GM18502 (cell line): Measurements from ENCODE around the gene GPHN.
A peak's percentile ranks its signal among the peaks of the same experiment; 100 is the strongest.

ENCODE experiments used
- ATAC-seq: cut with Tn5 transposase; IDR thresholded peaks from one replicate; pipeline ENCODE4 v1.9.1; 2021; ENCODE audit warnings: mild to moderate bottlenecking; ENCODE audit not compliant: unreplicated experiment, poor library complexity

GPHN gene

DNA sequence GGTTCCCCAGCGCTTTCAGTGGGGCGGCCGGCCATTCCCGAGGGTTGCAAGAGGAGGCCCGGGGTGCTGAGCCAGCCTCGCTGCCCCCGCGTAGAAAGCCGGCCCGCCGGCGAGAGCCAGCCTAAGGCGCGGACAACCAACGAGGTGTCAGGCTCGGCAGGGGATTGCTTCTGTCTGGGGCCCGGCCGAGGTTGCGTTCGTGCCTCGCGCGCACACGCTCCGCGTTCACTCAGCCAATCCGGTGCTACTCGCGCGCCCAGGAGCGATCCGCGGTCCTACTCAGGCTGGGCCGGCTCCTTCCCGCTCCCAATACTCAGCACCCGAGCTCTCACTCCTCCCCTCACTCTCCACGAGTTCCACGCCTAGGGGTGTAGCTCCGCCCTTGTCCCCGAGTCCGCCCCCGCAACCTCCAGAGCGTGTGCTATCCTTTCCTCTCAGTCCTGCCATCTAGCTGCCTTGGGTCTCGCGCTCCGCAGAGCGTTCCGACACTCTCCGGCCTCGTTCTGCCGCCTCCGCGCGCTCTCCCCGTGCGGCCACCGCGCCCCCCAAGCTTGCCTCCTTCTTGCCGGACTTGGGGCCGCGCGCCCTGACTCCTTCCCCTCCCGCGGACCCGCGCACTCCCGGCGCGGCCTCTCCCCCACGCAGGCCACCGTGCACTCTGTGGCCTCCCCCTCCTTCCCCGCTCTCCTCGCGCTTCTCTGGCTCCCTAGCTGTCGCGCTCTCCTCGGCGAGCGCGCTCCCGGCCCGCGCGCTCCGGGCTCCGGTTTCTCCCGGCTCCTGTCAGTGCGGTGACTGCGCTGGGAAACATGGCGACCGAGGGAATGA is at the start of gene GPHN:
Gene GPHN, plus strand, starts transcription at position 426 of the 825 bp plus-strand sequence.
- peak; percentile 87 for ATAC-seq

DNA sequence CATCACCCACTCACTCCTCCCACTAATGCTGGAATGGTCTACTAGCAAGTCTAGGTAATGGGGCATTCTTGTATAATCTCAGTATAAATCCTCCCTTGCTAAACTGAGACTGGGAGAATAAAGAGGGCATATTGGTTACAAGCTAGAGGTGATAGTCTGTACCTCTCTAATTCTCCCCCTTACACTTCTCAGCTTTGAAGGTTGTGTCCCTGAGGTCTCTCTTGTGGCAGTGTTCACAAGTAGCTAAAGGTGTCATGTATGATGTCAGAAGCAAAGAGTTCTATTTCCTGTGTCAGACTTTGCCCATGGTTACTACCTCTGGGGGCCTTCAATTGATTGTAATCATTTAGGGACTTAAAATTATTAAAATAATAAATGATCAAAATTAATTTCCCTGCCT is 48.3 kb upstream of the GPHN start:
- no peak for ATAC-seq

DNA sequence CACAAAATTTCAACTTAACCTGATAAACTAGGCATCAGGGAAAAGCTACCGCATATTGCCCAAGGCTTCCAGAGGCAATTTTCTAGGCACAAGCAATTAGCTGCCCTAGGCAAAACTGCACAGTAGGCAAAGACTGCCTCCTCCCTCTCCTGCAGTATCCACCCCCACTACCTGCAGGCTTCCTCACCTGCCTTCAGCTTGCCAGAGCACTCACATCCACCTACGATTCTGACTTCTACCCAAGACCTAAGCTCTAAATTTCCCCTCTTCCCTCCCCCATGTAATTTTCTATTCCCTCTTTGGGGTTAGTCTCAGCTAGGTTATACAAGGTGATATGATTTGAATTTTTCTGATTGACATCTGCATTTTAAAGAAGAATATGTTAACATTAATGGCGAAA is 43.7 kb upstream of the GPHN start:
- no peak for ATAC-seq

DNA sequence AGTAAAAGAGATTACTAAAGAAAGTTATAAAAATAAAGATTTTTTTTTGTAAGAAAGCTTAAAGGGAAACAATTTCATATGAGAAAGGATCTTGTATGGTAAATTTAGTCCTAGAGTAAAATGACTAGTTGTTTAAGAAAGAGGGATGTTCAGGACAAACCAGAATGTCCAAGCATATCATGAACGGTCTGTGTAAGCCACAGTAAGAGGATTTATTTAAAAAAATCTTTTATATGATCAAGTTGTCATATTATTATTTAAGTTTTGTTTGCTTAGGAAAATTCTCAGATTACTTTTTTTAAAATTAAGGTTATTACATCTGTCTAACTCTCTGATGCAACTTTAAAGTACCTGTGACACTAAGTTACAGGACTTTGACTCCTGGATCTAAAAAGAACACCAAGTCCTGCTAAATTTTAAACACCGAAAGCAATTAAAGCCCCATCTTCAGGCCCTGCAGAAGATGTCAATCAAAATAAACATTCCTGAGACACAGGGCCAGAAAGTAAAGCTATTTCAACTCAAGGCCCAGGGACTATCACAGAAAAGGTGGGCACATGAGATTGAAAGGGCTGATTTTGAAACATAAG is 39.1 kb upstream of the GPHN start:
- ATAC-seq: no peak

DNA sequence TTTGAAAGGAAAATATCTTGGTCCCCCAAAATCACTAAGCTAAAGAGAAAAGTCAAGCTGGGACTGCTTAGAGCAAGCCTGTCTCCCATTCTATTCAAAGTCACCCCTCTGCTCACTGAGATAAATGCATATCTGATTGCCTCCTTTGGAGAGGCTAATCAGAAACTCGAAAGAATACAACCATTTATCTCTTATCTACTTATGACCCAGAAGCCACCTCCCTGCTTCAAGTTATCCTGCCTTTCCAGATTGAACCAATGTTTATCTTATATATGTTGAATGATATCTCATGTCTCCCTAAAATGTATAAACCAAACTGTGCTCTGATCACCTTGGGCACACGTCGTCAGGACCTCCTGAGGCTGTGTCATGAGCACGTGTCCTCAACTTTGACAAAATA is 36.4 kb upstream of the GPHN start:
- ATAC-seq: no peak

DNA sequence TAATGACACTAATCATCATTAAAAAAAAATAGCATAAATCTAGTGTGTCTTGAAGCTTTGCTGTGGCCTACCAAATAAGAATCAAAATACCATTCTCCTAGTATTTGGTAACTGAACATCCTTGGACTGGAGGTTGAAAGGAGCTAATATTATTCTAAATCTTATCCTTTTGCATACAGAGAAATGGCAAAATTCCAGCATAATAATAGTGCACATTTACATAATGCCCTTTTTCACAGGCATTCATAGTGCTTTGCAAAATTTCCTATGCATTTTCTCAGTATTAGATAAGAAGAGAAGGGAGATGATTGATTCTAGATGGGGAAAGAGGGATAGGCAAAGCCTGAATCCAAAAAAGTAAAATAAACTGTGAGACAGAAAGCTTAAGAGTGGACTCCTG is 35.7 kb upstream of the GPHN start:
- no peak for ATAC-seq

DNA sequence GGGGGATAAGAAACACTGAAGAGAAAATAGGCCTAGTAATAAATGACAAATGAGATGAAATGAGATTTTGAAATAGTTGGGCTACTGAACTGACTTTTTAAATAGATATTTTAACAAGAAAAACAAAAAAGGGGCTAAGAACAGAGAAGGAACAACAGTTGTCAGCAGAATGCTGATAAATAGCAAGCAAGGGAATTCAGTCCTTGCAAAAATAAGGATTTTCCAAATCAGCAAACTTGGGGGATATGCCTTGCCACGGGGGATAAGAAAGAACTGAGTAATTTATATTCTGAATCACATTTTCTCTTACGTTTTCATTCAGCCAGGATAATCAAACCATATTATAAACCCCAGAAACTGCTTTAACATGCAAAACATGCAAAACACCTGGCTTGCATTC is 34.7 kb upstream of the GPHN start:
- no peak for ATAC-seq

DNA sequence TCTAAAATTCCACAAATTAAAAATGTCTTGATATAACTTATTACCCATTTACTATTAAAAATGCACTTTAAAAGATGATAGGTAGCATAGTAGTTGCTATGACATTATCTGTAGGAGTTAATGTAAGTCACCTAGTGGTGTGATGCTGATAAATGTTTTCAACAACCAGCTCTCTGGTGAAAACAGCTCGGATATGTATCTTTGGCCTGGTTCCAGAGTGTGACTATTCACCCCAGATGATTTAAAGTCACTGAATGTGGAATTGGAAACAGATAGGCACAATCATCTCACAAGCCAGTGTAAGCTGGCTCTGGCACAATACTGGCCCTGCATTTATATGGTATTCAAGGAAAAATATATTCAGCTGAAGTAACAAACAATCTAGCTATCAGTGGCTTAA is 31.0 kb upstream of the GPHN start:
- ATAC-seq: no peak

DNA sequence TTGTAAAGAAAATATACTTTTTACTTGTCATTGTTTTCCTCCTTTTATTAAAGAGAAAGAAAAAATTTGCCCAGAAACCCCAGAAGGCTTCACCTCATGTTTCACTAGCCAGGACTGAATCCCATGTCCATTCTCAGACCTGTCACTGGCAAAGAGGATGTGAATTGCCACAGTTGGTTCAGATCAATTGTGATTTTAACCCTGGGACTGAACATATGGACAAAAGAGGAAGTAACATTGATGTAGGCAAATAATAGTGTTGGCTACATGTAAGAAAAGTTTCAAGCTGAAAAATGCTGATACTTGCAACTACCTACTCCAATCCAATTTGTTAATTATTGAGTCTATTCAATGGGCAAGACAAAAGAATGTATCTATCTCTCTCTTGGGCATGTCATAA is 30.4 kb upstream of the GPHN start:
- ATAC-seq: no peak

DNA sequence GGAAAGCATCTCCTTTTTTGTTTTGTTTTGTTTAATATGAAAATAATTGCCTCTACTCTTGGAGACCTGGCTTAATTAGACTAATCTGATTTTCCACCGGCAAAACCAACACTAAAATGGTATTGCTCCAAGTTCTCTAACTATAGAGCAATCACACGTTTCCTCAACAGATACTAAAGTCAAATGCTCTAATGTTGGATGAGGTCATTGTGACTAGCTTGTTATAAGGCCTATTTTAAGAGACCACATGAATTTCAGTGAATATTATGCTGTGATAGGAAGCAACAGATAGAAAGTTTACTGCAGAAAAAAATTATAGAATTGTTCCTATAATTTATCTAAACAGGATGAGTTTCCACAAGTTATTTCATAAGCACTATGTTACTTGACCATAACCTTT is 25.1 kb upstream of the GPHN start:
- ATAC-seq: no peak

DNA sequence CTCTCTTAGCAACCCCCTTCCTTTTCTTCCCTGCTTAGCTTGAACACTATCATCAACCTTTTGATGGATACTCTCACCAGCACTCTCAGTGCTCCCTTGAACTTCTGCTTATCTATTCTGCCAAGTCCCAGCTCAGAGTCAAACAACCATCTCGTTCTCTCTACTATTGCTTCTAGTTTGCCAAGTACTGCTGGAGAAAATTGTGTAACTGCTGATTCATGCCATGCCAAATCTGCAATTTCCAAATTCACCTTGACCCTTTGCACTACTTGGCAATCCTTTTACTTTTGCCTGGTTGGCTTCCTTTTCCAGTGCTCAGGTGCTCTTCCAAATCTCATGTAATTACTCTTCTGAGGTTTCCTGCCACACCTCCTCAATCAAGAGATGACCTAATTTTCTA is 24.6 kb upstream of the GPHN start:
- no peak for ATAC-seq

DNA sequence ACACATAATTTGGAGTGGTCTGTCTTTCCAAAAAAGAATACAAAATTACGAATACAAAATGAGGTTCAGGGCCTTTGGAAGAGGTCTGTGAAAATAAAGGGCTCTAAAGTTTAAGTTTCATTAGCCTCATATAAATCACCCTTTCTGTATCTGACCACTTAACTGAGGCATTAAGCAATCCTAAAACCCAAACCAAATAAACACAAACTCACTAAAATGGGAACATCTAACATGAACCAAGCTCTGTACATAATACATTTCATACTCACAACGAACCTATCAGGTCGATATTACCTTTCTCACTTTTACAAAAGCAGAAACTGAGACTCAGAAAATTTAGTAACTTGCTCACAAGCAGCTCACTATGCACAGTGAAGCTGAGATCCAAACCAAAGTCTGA is 22.9 kb upstream of the GPHN start:
- ATAC-seq: no peak

DNA sequence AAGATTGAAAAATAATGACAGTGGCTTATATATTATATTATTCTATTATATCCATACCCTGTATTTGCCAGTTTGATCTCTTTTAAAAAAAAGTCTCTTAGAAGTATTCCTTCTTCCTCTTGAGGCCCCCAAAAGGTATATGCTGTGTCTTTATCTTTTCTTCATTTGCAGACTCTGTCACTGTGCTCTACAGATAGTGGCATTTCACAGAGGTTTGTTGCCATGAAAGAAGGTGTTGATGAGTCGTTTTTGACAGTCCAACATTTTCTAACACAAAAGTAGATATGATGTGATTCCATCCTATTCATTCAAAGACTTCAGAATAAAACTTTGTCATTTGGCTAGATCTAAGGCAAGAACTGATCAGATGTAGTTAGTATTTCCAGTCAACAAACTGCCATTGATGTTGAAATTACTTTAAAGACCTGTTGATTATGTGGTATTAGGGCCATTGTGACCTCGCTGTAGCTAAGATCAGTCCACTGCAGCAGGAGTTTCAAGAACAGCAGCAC is 22.0 kb upstream of the GPHN start, which contains the start of gene CCDC196:
Gene CCDC196, plus strand, starts transcription at position 462 of the 512 bp plus-strand sequence. CDS start 132 bp downstream, outside the sequence.
- no peak for ATAC-seq

DNA sequence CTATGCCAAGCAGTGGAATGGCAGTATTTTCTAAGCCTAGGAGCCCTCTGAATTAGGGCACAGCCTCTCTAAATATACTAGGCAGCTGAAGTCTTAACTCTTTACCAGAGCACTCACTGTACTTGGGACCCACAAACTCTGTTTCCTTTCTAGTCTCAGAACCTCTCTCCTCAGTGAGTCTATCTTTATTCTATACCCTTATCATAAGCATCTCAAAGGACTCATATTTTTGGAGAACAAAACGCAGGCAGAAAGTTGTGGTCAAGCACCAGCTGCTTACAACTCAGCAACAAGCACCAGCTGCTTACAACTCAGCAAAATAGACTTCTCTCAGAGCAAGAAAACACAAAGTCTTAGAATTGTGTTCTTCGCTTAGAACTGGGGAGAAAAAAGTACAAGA is 20.8 kb upstream of the GPHN start:
- ATAC-seq: no peak

DNA sequence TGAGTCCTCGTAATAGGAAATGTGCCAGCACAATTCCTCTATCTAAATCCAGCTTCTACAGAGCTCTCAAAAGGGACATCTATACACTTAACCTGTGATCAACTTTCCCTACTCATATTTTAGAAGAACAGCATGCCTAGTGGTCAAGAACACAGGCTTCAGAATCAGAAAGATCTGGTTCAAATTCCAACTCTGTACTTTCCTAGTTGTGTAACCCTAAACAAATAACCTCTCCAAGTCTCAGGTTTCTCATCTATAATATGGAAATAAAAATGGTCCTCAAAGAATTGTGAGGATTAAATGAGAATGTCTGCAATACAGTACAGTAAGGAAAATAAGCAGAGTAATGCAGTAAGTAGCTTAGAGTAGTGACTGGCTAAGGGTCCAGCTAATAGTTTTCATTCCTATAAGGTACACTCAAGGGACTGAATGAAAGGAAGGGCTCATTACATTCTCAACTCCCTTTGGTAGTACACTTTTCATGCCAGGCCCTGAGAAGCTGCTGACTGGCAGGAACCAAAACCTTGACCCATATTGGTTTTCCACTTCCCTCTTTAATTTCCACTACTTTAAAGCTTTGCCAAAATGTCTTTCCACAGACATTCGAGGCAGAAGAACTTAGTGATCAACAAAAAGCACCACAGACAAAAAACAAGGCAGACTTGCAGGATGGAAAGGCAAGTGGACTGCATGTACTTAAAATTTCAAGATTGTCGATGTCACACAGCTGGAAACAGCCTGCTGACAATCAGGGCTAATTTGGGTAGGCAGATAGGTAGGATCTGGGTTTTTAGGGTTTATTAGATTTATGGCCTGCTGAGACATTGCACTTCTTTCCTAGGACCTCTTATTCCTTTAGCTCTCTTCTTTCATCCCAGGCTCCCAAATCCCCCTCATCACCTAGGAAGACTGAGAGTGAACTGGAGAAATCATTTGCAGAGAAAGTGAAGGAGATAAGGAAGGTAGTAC is 17.5 kb upstream of the GPHN start:
- no peak for ATAC-seq

DNA sequence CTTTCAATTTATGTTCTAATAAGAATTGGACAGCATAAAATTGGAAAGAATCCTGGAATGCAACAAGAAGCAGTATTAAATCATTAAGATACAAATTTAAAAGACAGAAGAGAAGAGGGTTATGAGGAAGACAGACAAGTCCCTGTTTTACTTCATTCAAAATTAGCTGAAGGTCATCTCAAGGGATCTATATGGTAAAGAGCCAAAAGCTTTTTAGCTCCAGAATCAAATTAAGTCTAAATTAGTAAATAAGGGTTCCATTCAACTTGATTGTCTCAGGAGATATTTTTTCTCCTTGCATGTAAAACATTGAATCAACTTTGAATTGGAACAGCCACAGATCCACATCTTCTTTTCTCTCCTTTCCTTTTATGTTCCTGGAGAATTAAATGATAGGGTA is 14.2 kb upstream of the GPHN start:
- ATAC-seq: no peak

DNA sequence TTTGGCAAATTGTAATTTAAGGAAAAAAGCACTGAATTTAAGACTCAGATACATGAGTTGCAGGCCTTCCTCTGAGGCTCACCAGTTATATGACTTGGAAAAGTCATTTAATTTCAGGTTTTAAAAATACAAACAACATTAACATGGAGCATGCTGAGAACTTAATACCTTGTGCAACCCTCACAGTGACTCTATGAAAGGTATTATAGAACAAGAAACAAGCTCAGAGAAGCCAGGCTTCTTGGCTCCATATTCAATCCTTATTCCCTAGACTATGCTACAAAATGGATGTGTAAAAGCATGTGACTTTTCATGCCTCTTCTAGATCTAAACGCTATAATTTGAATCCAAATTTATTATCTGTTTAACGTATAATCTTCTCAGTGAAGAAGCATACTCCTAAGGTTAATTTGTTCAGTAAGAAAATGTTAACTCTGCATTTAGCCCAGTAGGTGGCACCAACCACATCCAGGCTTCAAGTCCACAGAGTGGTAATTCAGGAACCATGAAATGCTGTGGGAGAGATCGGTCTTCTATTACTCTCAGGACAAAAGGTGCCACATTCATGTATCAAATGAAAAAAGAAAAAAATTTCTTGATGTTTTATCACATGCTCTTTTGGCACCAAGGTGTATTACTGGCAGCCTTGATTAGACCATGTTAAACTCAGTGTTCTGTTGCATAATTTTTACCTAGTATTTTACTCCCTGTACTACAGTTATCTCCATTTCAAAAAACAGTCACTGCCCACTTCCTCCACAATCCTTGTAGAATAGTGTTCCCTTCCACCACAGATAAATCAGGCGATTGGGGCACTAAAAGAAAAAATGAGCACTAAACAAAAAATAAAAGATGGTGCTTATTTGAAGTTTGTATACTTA is 12.5 kb upstream of the GPHN start:
- peak; percentile 86 for ATAC-seq

DNA sequence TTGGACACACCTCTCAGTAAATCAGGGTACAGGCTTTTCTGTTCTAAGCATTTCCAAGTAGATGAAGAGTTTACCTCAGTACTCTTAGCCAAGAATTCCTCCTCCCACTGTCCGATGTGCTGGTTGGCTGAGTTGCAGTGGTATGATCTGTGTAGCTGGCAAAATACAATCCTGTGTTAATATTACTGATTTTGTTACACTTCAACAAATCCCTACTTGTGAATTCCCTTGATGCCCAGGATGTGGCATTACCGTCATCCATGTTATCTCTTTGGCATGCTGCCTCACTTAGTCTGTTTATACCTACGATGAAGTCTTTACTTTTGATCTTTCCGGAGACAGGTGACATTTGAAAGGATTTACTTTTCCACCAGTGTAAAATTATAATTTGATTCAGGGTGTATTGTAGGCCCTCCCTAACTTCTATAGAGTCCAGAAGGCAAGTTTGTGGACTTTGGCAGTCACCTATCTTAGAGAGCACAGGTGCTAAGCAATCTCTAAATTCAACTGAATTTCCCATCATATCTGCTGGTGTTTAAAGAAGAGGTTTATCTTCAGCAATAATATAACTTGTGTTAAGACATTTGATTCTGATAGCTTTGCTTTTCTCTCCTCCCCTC is 11.6 kb upstream of the GPHN start:
- ATAC-seq: no peak

DNA sequence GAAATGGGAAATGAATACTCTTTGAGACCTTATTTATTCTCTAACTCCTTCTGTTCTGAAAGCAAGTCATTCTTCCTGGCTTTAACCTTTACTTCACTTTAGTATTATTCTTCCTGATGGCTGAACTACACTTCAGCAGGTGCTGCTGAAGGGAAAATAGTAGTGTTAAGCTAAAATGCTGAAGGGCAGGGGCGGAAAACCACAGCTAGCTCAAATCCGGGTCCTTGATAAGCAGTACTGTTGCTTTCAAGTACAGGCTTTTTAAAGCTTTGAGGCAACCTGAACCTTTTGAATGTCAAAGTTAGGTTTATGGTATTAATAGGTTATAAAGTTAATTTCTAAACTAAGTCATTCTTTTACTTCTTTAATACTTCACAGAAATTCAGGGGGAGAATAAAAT is 11.0 kb upstream of the GPHN start:
- ATAC-seq: no peak
